ENCODE results near the gene NKAIN2.

NKAIN2 gene

GRCh38 chr6:124022641-124023040 lies 219.0 kb downstream of the NKAIN2 start:
- H2AFZ ChIP-seq (ENCODE audit: low read length, unreplicated experiment) = no peak overlapping the region
- H3K27me3 ChIP-seq (ENCODE audit: insufficient read depth, low read length) = no peaks in the 10 kb centered on the region

DNA sequence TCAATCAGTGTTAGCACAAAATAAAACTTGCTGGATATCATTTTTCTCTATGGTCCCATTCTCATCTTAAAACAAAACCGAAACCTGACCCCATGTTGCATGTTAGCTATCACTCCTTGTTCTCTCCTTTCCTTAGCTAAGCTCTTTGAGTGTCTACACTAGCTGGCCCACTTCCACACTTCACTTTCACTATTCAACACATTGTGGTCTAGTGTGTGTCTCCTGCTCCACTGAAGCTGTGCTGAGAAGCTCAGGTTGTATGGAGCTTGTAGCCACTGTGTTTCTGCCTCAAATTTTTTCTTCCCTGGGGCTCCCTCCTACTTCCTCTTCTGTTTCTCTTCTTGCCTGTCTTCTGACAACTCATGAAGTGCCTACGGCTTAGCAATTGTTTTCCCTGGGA lies 223.0 kb downstream of the NKAIN2 start:
- no peaks in the 10 kb centered on the region for H3K27me3 ChIP-seq (ENCODE audit: insufficient read depth, low read length)
- no peak overlapping the region for H2AFZ ChIP-seq (ENCODE audit: low read length, unreplicated experiment)

More at GRCh38 chr6:124022641-124023040, 219.0 kb downstream of the NKAIN2 start:
- Histone ChIP-seq H3K36me3 (ENCODE audit: insufficient read depth, low read length) (no peaks in the 10 kb centered on the region), H3K4me3 (ENCODE audit: low read depth, low read length) (no peak overlapping the region), H3K4me1 (ENCODE audit: control insufficient read depth, insufficient read depth, low read length, unreplicated experiment) (no peaks in the 10 kb centered on the region), H3K79me2 (ENCODE audit: control insufficient read depth, insufficient read depth, low read length, unreplicated experiment) (no peaks in the 10 kb centered on the region), H3K27ac (ENCODE audit: low read depth, low read length) (no peak overlapping the region)

GRCh38 chr6:124027392-124027791 lies 223.7 kb downstream of the NKAIN2 start:
- Histone ChIP-seq H3K36me3 (ENCODE audit: insufficient read depth, low read length) (no peaks in the 10 kb centered on the region), H3K27me3 (ENCODE audit: insufficient read depth, low read length) (no peaks in the 10 kb centered on the region), H3K4me1 (ENCODE audit: control insufficient read depth, insufficient read depth, low read length, unreplicated experiment) (no peaks in the 10 kb centered on the region), H3K4me3 (ENCODE audit: low read depth, low read length) (no peak overlapping the region), H3K27ac (ENCODE audit: low read depth, low read length) (no peak overlapping the region), H3K79me2 (ENCODE audit: control insufficient read depth, insufficient read depth, low read length, unreplicated experiment) (no peaks in the 10 kb centered on the region), H2AFZ (ENCODE audit: low read length, unreplicated experiment) (no peak overlapping the region)

More for the DNA sequence above, 223.0 kb downstream of the NKAIN2 start:
- Histone ChIP-seq H3K79me2 (ENCODE audit: control insufficient read depth, insufficient read depth, low read length, unreplicated experiment) (no peaks in the 10 kb centered on the region), H3K4me1 (ENCODE audit: control insufficient read depth, insufficient read depth, low read length, unreplicated experiment) (no peaks in the 10 kb centered on the region), H3K4me3 (ENCODE audit: low read depth, low read length) (no peak overlapping the region), H3K27ac (ENCODE audit: low read depth, low read length) (no peak overlapping the region), H3K36me3 (ENCODE audit: insufficient read depth, low read length) (no peaks in the 10 kb centered on the region)

GRCh38 chr6:124028117-124028516 lies 224.5 kb downstream of the NKAIN2 start:
- H2AFZ ChIP-seq (ENCODE audit: low read length, unreplicated experiment) = no peak overlapping the region
- no peaks in the 10 kb centered on the region for H3K36me3 ChIP-seq (ENCODE audit: insufficient read depth, low read length)
- no peaks in the 10 kb centered on the region for H3K79me2 ChIP-seq (ENCODE audit: control insufficient read depth, insufficient read depth, low read length, unreplicated experiment)
- H3K27ac ChIP-seq (ENCODE audit: low read depth, low read length) = no peak overlapping the region
- no peak overlapping the region for H3K4me3 ChIP-seq (ENCODE audit: low read depth, low read length)
- no peaks in the 10 kb centered on the region for H3K4me1 ChIP-seq (ENCODE audit: control insufficient read depth, insufficient read depth, low read length, unreplicated experiment)
- H3K27me3 ChIP-seq (ENCODE audit: insufficient read depth, low read length) = no peaks in the 10 kb centered on the region

- Histone ChIP-seq H3K27ac (ENCODE audit: low read depth, low read length) (no peak overlapping the region), H3K27me3 (ENCODE audit: insufficient read depth, low read length) (no peaks in the 10 kb centered on the region), H3K4me3 (ENCODE audit: low read depth, low read length) (no peak overlapping the region), H3K4me1 (ENCODE audit: control insufficient read depth, insufficient read depth, low read length, unreplicated experiment) (no peaks in the 10 kb centered on the region), H3K36me3 (ENCODE audit: insufficient read depth, low read length) (no peaks in the 10 kb centered on the region), H2AFZ (ENCODE audit: low read length, unreplicated experiment) (no peak overlapping the region), H3K79me2 (ENCODE audit: control insufficient read depth, insufficient read depth, low read length, unreplicated experiment) (no peaks in the 10 kb centered on the region)
Measured at GRCh38 chr6:124029567-124029966, 225.9 kb downstream of the NKAIN2 start.

DNA sequence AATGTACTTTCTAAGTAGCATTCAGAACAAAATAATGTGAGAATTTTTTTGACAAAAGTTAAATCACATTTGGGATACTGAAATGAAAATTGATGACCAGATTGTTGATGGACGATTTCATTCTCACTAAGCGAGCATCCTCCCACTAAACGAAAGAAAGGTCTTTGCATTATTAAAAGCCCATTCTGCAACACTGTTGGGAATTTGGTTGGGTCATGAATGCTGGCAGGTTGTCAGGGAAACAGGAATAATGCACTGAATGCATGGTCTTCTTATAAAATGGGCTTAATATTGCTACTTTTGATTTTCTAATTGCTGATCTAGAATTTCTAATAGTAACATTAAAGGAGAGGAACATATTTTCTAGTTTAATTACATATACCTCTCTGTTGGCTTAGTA lies 229.8 kb downstream of the NKAIN2 start:
- Histone ChIP-seq H3K36me3 (ENCODE audit: insufficient read depth, low read length) (no peaks in the 10 kb centered on the region), H3K4me3 (ENCODE audit: low read depth, low read length) (no peak overlapping the region), H2AFZ (ENCODE audit: low read length, unreplicated experiment) (no peak overlapping the region)

GRCh38 chr6:124036384-124036783 lies 232.7 kb downstream of the NKAIN2 start:
- Histone ChIP-seq H3K27me3 (ENCODE audit: insufficient read depth, low read length) (no peaks in the 10 kb centered on the region), H3K4me1 (ENCODE audit: control insufficient read depth, insufficient read depth, low read length, unreplicated experiment) (peaks cover 10% of the 10 kb centered on the region), H2AFZ (ENCODE audit: low read length, unreplicated experiment) (no peak overlapping the region)

More for the DNA sequence above, 229.8 kb downstream of the NKAIN2 start:
- H3K27me3 ChIP-seq (ENCODE audit: insufficient read depth, low read length) = no peaks in the 10 kb centered on the region
- no peak overlapping the region for H3K27ac ChIP-seq (ENCODE audit: low read depth, low read length)
- no peaks in the 10 kb centered on the region for H3K4me1 ChIP-seq (ENCODE audit: control insufficient read depth, insufficient read depth, low read length, unreplicated experiment)
- no peaks in the 10 kb centered on the region for H3K79me2 ChIP-seq (ENCODE audit: control insufficient read depth, insufficient read depth, low read length, unreplicated experiment)

GRCh38 chr6:124040655-124041054 lies 237.0 kb downstream of the NKAIN2 start:
- no peaks in the 10 kb centered on the region for H3K36me3 ChIP-seq (ENCODE audit: insufficient read depth, low read length)
- no peaks in the 10 kb centered on the region for H3K79me2 ChIP-seq (ENCODE audit: control insufficient read depth, insufficient read depth, low read length, unreplicated experiment)
- H3K4me3 ChIP-seq (ENCODE audit: low read depth, low read length) = no peak overlapping the region
- no peak overlapping the region for H3K27ac ChIP-seq (ENCODE audit: low read depth, low read length)
- peaks cover 10% of the 10 kb centered on the region for H3K4me1 ChIP-seq (ENCODE audit: control insufficient read depth, insufficient read depth, low read length, unreplicated experiment)
- no peak overlapping the region for H2AFZ ChIP-seq (ENCODE audit: low read length, unreplicated experiment)
- H3K27me3 ChIP-seq (ENCODE audit: insufficient read depth, low read length) = no peaks in the 10 kb centered on the region

More at GRCh38 chr6:124036384-124036783, 232.7 kb downstream of the NKAIN2 start:
- no peaks in the 10 kb centered on the region for H3K36me3 ChIP-seq (ENCODE audit: insufficient read depth, low read length)
- H3K27ac ChIP-seq (ENCODE audit: low read depth, low read length) = no peak overlapping the region
- H3K79me2 ChIP-seq (ENCODE audit: control insufficient read depth, insufficient read depth, low read length, unreplicated experiment) = no peaks in the 10 kb centered on the region
- H3K4me3 ChIP-seq (ENCODE audit: low read depth, low read length) = no peak overlapping the region

DNA sequence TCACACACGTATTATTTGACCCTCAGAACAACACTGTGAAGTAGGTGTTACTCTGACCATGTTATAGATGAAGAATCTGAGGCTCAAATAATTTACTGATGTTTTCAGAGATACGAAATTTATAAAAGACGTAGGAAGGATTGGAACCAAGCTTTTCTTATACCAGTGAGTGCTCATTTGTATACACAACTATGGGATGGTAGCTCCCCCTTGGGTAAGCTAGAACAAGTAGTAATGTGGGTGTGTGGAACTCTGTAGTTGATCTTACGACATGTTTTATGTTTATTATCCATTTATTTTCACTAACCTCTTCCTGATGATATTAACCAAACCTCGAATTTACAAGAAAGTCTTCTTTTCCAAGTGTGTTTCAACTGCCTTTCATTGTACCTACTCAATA lies 248.5 kb downstream of the NKAIN2 start:
- H3K27ac ChIP-seq (ENCODE audit: low read depth, low read length) = no peak overlapping the region
- H3K4me1 ChIP-seq (ENCODE audit: control insufficient read depth, insufficient read depth, low read length, unreplicated experiment) = no peaks in the 10 kb centered on the region

GRCh38 chr6:124053315-124053714 lies 249.7 kb downstream of the NKAIN2 start:
- no peaks in the 10 kb centered on the region for H3K36me3 ChIP-seq (ENCODE audit: insufficient read depth, low read length)
- H3K27me3 ChIP-seq (ENCODE audit: insufficient read depth, low read length) = no peaks in the 10 kb centered on the region
- H3K4me1 ChIP-seq (ENCODE audit: control insufficient read depth, insufficient read depth, low read length, unreplicated experiment) = no peaks in the 10 kb centered on the region
- H3K4me3 ChIP-seq (ENCODE audit: low read depth, low read length) = no peak overlapping the region
- H3K27ac ChIP-seq (ENCODE audit: low read depth, low read length) = no peak overlapping the region
- H2AFZ ChIP-seq (ENCODE audit: low read length, unreplicated experiment) = no peak overlapping the region
- H3K79me2 ChIP-seq (ENCODE audit: control insufficient read depth, insufficient read depth, low read length, unreplicated experiment) = no peaks in the 10 kb centered on the region

More for the DNA sequence above, 248.5 kb downstream of the NKAIN2 start:
- Histone ChIP-seq H3K79me2 (ENCODE audit: control insufficient read depth, insufficient read depth, low read length, unreplicated experiment) (no peaks in the 10 kb centered on the region), H3K4me3 (ENCODE audit: low read depth, low read length) (no peak overlapping the region), H3K36me3 (ENCODE audit: insufficient read depth, low read length) (no peaks in the 10 kb centered on the region), H3K27me3 (ENCODE audit: insufficient read depth, low read length) (no peaks in the 10 kb centered on the region), H2AFZ (ENCODE audit: low read length, unreplicated experiment) (no peak overlapping the region)

DNA sequence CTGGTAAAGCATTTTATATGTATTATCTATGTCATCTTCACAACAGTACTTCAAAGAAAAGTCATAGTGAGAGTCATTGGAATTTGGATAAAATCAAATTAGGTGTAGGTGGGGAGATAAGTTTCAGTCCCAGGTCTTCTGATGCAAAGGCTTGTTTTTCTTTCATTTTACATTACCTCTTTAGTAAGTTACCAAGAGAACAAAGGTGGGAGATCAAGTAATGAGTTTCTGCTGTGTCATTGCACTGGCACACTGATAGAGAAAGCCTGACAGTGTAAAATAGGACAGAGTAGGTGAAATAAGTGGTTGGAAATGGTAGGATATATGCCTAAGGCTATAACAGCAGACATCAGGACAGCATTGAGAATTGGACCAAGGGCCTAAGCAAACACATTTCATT lies 250.4 kb downstream of the NKAIN2 start:
- no peak overlapping the region for H3K4me3 ChIP-seq (ENCODE audit: low read depth, low read length)
- no peak overlapping the region for H3K27ac ChIP-seq (ENCODE audit: low read depth, low read length)
- H2AFZ ChIP-seq (ENCODE audit: low read length, unreplicated experiment) = no peak overlapping the region

More for the DNA sequence above, 250.4 kb downstream of the NKAIN2 start:
- Histone ChIP-seq H3K27me3 (ENCODE audit: insufficient read depth, low read length) (no peaks in the 10 kb centered on the region), H3K4me1 (ENCODE audit: control insufficient read depth, insufficient read depth, low read length, unreplicated experiment) (no peaks in the 10 kb centered on the region), H3K79me2 (ENCODE audit: control insufficient read depth, insufficient read depth, low read length, unreplicated experiment) (no peaks in the 10 kb centered on the region), H3K36me3 (ENCODE audit: insufficient read depth, low read length) (no peaks in the 10 kb centered on the region)

All from ACC112 (cell line).